SK-N-MC (cell line): ENCODE data around the gene STPG3.

Experiments used
- DNase-seq: peaks from one replicate; pipeline ENCODE4 v3.0.0-alpha.2; 2011; ENCODE audit warnings: low read depth, low spot score
- H3K27ac ChIP-seq: fragments of 200-600 bp; sonication (generic); 2 replicates; pipeline ENCODE4 v1.5.1; 2016; ENCODE audit warnings: mixed run types
- H3K36me3 ChIP-seq: fragments of 200-600 bp; sonication (generic); 2 replicates; pipeline ENCODE4 v1.6.1; 2017; ENCODE audit warnings: antibody characterized with exemption, low read length, mixed read lengths; ENCODE audit not compliant: insufficient read depth
- H3K4me3 ChIP-seq: fragments of 200-600 bp; sonication (generic); 2 replicates; pipeline ENCODE4 v1.5.1; 2016
- H3K9ac ChIP-seq: fragments of 200-600 bp; sonication (generic); 2 replicates; pipeline ENCODE4 v1.8.0; 2017; ENCODE audit warnings: mixed run types, mixed read lengths; ENCODE audit not compliant: insufficient read length
- H3K9me3 ChIP-seq: fragments of 200-600 bp; sonication (generic); 2 replicates; pipeline ENCODE4 v1.6.1; 2017; ENCODE audit warnings: low read depth, mild to moderate bottlenecking, antibody characterized with exemption, low read length, moderate library complexity, mixed read lengths
- EZH2 ChIP-seq: fragments of 200-600 bp; sonication (generic); IDR thresholded peaks from one replicate; pipeline ENCODE4 v1.6.1; 2017; ENCODE audit warnings: antibody characterized with exemption
- FOXP2 ChIP-seq: optimal IDR thresholded peaks from 2 replicates; pipeline ENCODE3; 2011; ENCODE audit warnings: mild to moderate bottlenecking, moderate library complexity; ENCODE audit not compliant: insufficient read depth; ENCODE audit errors: extremely low read length, control extremely low read depth
- POLR2AphosphoS5 ChIP-seq: IDR thresholded peaks from 2 replicates; pipeline ENCODE4 v1.6.1; 2012; ENCODE audit warnings: mild to moderate bottlenecking, low read depth, low read length, borderline replicate concordance

The STPG3 gene

GRCh38 chr9:137231372-137232039 is 19.6 kb upstream of the STPG3 start:
- Histone ChIP-seq H3K9ac (no peak overlapping the region), H3K4me3 (no peak overlapping the region), H3K9me3 (no peaks in the 10 kb centered on the region), H3K27ac (no peak overlapping the region), H3K36me3 (no peaks in the 10 kb centered on the region)
- no peak for DNase-seq
- no peak for TF ChIP-seq POLR2AphosphoS5
- TF ChIP-seq EZH2, result no peak
- TF ChIP-seq FOXP2, result no peak

DNA sequence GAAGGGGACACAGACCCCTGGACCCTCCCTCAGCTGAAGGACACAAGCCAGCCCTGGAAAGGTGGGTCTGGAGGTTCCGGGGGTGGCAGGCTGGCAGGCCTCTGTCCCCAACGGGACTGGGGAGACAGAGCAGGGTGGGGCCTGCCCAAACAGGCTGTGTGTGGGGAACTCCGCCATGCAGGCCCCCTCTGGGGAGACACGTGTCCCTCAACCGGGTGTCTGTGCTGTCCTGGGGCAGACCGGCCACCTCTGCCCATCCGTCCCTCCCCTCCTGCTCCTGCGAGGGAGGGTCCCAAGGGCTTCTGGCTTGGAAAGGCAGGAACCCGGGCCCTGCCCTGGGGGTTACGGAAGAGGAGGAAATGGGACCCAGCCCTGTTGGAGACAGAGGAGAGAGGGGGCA is 19.0 kb upstream of the STPG3 start:
- no peak for TF ChIP-seq FOXP2
- no peak for TF ChIP-seq POLR2AphosphoS5
- TF ChIP-seq EZH2, result no peak
- Histone ChIP-seq H3K9me3 (no peaks in the 10 kb centered on the region), H3K27ac (no peak overlapping the region), H3K9ac (no peak overlapping the region), H3K36me3 (no peaks in the 10 kb centered on the region), H3K4me3 (no peak overlapping the region)
- no peak for DNase-seq

DNA sequence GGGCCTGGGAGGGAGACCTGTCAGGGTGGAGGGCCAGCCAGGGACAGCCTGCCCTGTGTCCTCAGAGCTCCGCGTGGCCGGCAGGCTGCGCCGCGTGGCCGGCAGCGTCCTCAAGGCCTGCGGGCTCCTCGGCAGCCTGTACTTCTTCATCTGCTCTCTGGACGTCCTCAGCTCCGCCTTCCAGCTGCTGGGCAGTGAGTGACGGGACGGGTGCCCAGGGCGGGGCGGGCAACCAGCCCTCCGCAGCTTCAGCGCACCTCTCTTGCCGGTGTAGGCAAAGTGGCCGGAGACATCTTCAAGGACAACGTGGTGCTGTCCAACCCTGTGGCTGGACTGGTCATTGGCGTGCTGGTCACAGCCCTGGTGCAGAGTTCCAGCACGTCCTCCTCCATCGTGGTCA is 18.6 kb upstream of the STPG3 start:
- TF ChIP-seq POLR2AphosphoS5 (no peak), EZH2 (no peak), FOXP2 (no peak)
- Histone ChIP-seq H3K27ac (no peak overlapping the region), H3K36me3 (no peaks in the 10 kb centered on the region), H3K9ac (no peak overlapping the region), H3K4me3 (no peak overlapping the region), H3K9me3 (no peaks in the 10 kb centered on the region)
- no peak for DNase-seq

- no peak overlapping the region for H3K9ac ChIP-seq
- no peak for DNase-seq
- H3K27ac ChIP-seq, result no peak overlapping the region
- H3K9me3 ChIP-seq, result no peaks in the 10 kb centered on the region
- TF ChIP-seq POLR2AphosphoS5 (no peak), EZH2 (no peak), FOXP2 (no peak)
- H3K4me3 ChIP-seq, result no peak overlapping the region
- H3K36me3 ChIP-seq, result no peaks in the 10 kb centered on the region
Observed at GRCh38 chr9:137233143-137233980, 17.7 kb upstream of the STPG3 start.

GRCh38 chr9:137234055-137234697 is 16.9 kb upstream of the STPG3 start:
- DNase-seq, result no peak
- no peak overlapping the region for H3K27ac ChIP-seq
- no peaks in the 10 kb centered on the region for H3K36me3 ChIP-seq
- no peak overlapping the region for H3K4me3 ChIP-seq
- TF ChIP-seq POLR2AphosphoS5 (no peak), EZH2 (no peak), FOXP2 (no peak)
- H3K9me3 ChIP-seq, result no peaks in the 10 kb centered on the region
- no peak overlapping the region for H3K9ac ChIP-seq

DNA sequence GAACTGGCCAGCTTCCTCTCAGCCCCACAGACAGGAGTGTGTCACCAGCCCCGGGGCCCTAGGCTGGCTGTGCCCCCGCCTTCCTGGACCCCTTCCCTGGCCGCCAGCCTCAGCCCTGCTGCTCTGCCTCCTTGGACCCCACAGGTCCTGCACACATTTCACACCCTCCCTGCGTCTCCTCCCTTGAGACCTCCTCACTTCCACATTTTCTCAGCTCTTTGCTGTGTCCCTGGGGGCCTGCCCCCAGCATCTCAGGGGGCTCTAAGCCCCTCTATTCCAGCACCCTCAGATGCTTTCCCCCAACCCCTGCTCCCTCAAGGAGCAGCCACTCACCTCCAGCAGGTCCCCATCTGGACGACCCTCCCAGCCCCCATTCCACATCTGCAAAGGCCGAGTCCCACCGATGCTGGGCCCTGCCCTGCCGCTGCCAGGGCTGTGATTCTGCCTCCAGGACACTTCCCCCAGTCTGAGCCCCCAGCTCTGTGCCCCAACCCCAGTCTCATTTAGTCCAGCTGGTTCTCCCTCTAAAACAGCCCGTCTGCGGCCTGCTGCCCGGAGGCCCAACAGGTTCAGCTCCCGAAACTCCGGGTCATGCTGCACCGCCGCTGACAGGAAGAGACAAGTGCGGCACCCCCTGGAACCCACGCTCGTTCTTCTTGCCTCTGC is 16.2 kb upstream of the STPG3 start:
- Histone ChIP-seq H3K36me3 (no peaks in the 10 kb centered on the region), H3K9me3 (no peaks in the 10 kb centered on the region), H3K4me3 (no peak overlapping the region), H3K9ac (no peak overlapping the region), H3K27ac (no peak overlapping the region)
- DNase-seq, result no peak
- no peak for TF ChIP-seq POLR2AphosphoS5
- TF ChIP-seq FOXP2, result no peak
- TF ChIP-seq EZH2, result no peak

DNA sequence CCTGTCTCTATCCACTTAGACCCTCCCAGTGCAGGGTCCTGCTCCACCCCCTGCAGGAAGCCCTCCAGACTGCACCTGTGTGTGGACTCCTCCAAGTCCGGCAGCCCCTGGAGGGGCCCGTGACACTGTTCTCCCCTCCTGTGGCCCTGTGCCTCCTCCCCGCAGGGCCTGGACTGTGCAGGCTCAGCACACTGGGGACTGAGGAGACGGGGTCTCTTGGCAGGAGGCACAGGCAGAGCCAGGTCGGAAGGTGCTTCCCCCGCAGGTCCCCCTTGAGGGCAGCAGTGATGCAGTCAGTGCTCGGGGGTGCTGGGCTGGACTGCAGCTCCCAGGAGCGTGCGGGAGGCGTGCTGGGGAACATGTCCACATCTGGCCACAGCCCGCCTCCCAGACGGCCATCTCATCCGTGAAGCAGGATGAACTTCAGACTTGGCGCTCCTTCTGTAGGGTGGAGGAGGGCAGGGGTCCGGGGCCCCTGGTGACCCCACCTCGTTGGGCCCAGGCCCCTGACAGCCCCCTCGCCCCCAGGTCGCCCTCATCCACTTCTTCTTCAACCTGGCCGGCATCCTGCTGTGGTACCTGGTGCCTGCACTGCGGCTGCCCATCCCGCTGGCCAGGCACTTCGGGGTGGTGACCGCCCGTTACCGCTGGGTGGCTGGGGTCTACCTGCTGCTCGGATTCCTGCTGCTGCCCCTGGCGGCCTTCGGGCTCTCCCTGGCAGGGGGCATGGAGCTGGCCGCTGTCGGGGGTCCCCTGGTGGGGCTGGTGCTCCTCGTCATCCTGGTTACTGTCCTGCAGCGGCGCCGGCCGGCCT is 15.5 kb upstream of the STPG3 start:
- TF ChIP-seq FOXP2 (no peak), POLR2AphosphoS5 (no peak), EZH2 (no peak)
- Histone ChIP-seq H3K27ac (no peak overlapping the region), H3K4me3 (peak overlapping the region; percentile 49; the same call in 1 of the 2 replicates), H3K9ac (no peak overlapping the region), H3K9me3 (no peaks in the 10 kb centered on the region), H3K36me3 (no peaks in the 10 kb centered on the region)
- DNase-seq, result no peak
